ENCODE results near the gene XDH.

The XDH gene

GRCh38 chr2:31335921-31336585 lies 78.5 kb downstream of the XDH start:
- no peaks in the 10 kb centered on the region for H3K36me3 ChIP-seq (ENCODE audit: low read length)
- no peaks in the 10 kb centered on the region for H3K9me2 ChIP-seq (replicated peaks; ENCODE audit: insufficient read depth, low read length)
- no peaks in the 10 kb centered on the region for H3F3A ChIP-seq (ENCODE audit: insufficient read depth)
- no peaks in the 10 kb centered on the region for H3K79me2 ChIP-seq (ENCODE audit: insufficient read depth, low read length)
- no peaks in the 10 kb centered on the region for H3K27me3 ChIP-seq (ENCODE audit: low read length)
- no peak overlapping the region for H3K9ac ChIP-seq (ENCODE audit: low read length)
- H3K9me3 ChIP-seq (ENCODE audit: insufficient read depth, low read length) = no peaks in the 10 kb centered on the region
- H3K4me2 ChIP-seq (ENCODE audit: low read depth, low read length, poor library complexity, severe bottlenecking) = no peak overlapping the region
- H3K27ac ChIP-seq (ENCODE audit: low read depth, low read length) = no peak overlapping the region
- H2AFZ ChIP-seq (ENCODE audit: low read depth, low read length, severe bottlenecking) = no peak overlapping the region
- H3K4me3 ChIP-seq (ENCODE audit: insufficient read depth, low read length, poor library complexity, severe bottlenecking) = no peak overlapping the region
- no peak for TF ChIP-seq CTCF (IDR thresholded peaks at IDR 0.05; ENCODE audit: insufficient read depth, low read length, poor library complexity, severe bottlenecking)
- TF ChIP-seq EZH2phosphoT487 (conservative IDR thresholded peaks at IDR 0.05; ENCODE audit: low read length) = no peak
- no peaks in the 10 kb centered on the region for H4K20me1 ChIP-seq (ENCODE audit: low read depth, low read length)

GRCh38 chr2:31334311-31335026 lies 80.1 kb downstream of the XDH start:
- no peaks in the 10 kb centered on the region for H3K9me3 ChIP-seq (ENCODE audit: insufficient read depth, low read length)
- H3K4me2 ChIP-seq (ENCODE audit: low read depth, low read length, poor library complexity, severe bottlenecking) = no peak overlapping the region
- H3K9me2 ChIP-seq (replicated peaks; ENCODE audit: insufficient read depth, low read length) = no peaks in the 10 kb centered on the region
- H3K9ac ChIP-seq (ENCODE audit: low read length) = no peak overlapping the region
- no peak overlapping the region for H3K27ac ChIP-seq (ENCODE audit: low read depth, low read length)
- no peaks in the 10 kb centered on the region for H3K36me3 ChIP-seq (ENCODE audit: low read length)
- H3K27me3 ChIP-seq (ENCODE audit: low read length) = no peaks in the 10 kb centered on the region
- no peaks in the 10 kb centered on the region for H4K20me1 ChIP-seq (ENCODE audit: low read depth, low read length)
- no peaks in the 10 kb centered on the region for H3F3A ChIP-seq (ENCODE audit: insufficient read depth)
- no peak overlapping the region for H3K4me3 ChIP-seq (ENCODE audit: insufficient read depth, low read length, poor library complexity, severe bottlenecking)
- no peaks in the 10 kb centered on the region for H3K79me2 ChIP-seq (ENCODE audit: insufficient read depth, low read length)
- H2AFZ ChIP-seq (ENCODE audit: low read depth, low read length, severe bottlenecking) = no peak overlapping the region
- no peak for TF ChIP-seq EZH2phosphoT487 (conservative IDR thresholded peaks at IDR 0.05; ENCODE audit: low read length)

- H3K4me2 ChIP-seq (ENCODE audit: low read depth, low read length, poor library complexity, severe bottlenecking) = no peak overlapping the region
- TF ChIP-seq EZH2phosphoT487 (conservative IDR thresholded peaks at IDR 0.05; ENCODE audit: low read length) (no peak), CTCF (IDR thresholded peaks at IDR 0.05; ENCODE audit: insufficient read depth, low read length, poor library complexity, severe bottlenecking) (peak; percentile 90)
- no peaks in the 10 kb centered on the region for H4K20me1 ChIP-seq (ENCODE audit: low read depth, low read length)
These were observed 80.9 kb downstream of the XDH start for GRCh38 chr2:31333527-31334183.

More at GRCh38 chr2:31333527-31334183, 80.9 kb downstream of the XDH start:
- Histone ChIP-seq H3K9ac (ENCODE audit: low read length) (no peak overlapping the region), H2AFZ (ENCODE audit: low read depth, low read length, severe bottlenecking) (no peak overlapping the region), H3K27me3 (ENCODE audit: low read length) (no peaks in the 10 kb centered on the region), H3K36me3 (ENCODE audit: low read length) (no peaks in the 10 kb centered on the region), H3K27ac (ENCODE audit: low read depth, low read length) (no peak overlapping the region), H3K79me2 (ENCODE audit: insufficient read depth, low read length) (no peaks in the 10 kb centered on the region), H3K4me3 (ENCODE audit: insufficient read depth, low read length, poor library complexity, severe bottlenecking) (no peak overlapping the region), H3K9me2 (replicated peaks; ENCODE audit: insufficient read depth, low read length) (no peaks in the 10 kb centered on the region), H3F3A (ENCODE audit: insufficient read depth) (no peaks in the 10 kb centered on the region), H3K9me3 (ENCODE audit: insufficient read depth, low read length) (no peaks in the 10 kb centered on the region)
